HG03039 (cell line): Measurements from ENCODE around the gene UBN1.

Source experiments
- ATAC-seq: cut with Tn5 transposase; IDR thresholded peaks from one replicate; pipeline ENCODE4 v1.9.1; 2021; ENCODE audit warnings: mild to moderate bottlenecking, moderate library complexity; ENCODE audit not compliant: unreplicated experiment

The UBN1 gene

DNA sequence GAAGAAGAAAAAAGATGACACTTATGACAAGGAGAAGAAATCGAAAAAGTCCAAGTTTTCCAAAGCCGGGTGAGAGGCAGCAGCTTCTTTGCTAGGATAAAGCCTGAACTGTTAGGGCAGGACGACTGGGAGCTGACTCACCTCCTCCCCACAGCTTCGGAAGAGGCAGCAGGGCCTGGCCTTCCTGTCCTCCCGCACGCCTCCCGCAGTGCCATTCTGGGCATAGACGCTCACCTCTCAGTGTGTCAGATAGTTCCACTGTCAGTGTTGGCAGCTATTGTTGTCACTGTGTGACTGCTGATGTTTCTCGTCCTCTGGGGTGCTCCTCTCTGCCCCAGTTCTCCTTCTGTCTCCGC lies 12.6 kb downstream of the UBN1 start:
- no peak for ATAC-seq

DNA sequence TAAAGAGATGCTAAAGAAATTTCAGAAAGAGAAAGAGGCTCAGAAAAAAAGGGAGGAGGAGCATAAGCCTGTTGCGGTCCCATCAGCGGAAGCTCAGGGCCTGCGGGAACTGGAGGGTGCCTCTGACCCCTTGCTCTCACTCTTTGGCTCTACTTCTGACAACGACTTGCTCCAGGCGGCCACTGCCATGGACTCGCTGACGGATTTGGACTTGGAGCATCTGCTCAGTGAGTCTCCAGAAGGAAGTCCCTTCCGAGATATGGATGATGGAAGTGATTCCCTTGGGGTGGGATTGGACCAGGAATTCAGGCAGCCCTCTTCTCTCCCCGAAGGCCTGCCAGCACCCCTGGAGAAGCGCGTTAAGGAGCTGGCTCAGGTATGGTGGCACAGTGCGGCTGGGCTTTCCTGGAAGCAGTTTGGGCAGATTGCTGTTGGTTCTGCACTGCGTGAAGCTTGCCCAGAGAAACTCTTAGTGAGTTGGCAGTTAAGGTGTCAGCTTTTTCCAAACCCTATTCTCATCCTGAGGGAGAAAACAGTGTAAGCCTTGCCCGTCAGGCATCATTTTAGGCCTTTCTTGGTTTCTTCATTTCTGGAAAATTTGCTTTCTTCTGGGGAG lies 13.6 kb downstream of the UBN1 start:
- no peak for ATAC-seq

DNA sequence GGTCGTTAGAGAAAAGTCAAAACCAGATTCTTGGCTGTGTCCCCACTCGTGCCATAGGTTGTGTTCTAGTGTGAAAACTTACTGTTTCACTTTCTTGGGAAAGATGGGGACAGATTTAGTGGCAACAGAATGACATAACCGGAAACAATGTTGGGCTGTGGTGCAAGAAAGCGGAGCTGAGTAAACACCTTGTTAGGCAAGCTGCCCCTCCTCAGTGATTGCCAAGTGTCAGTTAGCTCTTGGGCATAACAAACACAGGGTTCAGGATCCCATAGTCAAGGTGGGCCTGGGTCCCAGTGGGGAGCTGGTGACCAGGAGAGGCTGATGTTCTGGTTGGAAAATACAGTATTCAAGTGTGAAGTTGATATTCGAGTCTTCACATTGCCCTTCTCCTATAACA lies 15.4 kb downstream of the UBN1 start:
- no peak for ATAC-seq

DNA sequence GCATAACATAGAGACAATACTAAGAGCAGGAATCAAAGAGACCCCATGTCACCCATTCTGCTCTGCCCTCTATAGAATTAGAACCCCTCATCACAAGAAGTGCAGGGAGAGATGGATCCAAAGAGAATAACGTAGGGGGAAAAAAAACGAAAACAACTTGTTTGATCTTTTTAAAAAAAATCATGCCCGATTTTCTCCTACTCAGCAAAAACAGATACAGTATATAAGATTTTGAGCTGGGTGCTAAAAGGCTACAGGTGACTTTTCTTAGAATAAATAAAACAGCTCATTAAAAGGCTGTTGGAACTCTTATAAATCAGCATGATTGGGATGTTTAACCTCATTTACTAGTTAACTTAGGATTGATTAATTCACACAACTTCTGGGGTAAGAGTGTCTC lies 17.4 kb downstream of the UBN1 start:
- no peak for ATAC-seq

DNA sequence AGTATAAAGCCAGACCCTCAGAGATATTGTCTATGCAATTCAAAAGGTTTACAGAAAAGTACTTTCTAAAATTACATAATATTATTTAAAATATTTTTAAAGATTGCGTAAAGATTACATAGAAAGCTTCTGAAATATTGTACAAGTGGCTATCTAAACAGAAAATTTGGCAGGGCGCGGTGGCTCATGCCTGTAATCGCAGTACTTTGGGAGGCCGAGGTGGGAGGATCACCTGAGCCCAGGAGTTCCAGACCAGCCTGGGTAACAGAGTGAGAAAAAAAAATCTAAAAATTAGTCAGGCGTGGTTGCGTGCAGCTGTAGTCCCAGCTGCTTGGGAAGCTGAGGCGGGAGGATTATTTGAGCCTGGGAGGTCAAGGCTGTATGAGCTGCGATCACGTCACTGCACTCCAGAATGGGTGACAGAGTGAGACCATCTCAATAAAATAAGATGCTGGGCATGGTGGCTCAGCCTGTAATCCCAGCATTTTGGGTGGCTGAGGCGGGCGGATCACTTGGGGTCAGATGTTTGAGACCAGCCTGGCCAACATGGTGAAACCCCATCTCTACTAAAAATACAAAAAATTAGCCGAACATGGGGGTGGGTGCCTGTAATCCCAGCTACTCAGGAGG lies 18.1 kb downstream of the UBN1 start:
- no peak for ATAC-seq

DNA sequence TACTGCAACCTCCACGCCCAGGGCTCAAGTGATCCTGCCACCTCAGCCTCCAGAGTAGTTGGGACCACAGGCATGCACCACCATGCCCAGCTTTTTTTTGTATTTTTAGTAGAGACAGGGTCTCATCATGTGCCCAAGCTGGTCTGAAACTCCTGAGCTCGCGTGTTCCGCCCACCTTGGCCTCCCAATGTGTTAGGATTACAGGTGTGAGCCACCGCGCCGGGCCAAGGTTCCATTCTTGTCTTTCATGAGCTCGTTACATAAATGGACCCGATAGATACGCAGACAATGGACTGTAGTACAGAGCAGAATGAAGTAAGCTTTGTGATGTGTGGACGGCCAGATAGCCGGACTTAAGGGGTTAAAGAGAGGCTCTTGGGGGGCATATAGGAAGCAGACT lies 19.3 kb downstream of the UBN1 start:
- ATAC-seq, result no peak

DNA sequence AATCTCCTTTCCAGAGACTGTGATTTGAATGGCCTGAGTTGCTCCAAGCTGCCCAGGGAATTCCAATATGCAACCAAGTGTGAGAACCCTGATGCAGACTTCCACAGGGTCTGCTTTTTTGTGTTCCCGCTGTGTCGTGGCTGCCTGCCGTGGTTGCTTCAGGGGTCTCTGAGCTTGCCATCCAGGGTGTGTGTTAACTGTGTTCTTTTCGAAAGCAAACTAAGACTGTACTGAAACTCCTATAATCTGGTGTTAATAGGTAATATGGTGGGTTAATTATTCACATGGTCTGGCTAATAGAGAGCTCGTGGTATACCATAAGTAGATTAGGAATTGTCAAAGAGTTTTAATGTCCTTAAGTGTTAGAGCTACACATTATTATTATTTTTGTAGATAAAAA lies 20.7 kb downstream of the UBN1 start:
- ATAC-seq, result no peak

DNA sequence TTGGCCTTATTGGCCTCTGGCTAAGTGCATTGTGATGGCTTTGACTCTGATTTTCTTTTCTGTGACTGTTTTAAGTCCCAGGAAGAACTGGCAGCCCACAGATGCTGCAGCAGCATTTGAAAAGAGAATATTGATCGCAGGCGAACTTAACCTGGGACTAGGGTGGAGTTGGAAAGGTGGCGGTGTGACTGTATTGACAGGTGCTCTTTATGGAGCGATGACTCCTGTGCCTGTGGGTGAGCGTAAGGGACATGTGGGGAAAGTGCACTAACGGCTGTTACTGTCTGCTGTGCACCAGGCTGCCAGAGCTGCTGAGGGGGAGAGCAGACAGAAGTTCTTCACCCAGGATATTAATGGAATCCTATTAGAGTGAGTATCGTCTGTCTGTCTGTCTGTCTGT lies 21.3 kb downstream of the UBN1 start:
- ATAC-seq, result no peak

DNA sequence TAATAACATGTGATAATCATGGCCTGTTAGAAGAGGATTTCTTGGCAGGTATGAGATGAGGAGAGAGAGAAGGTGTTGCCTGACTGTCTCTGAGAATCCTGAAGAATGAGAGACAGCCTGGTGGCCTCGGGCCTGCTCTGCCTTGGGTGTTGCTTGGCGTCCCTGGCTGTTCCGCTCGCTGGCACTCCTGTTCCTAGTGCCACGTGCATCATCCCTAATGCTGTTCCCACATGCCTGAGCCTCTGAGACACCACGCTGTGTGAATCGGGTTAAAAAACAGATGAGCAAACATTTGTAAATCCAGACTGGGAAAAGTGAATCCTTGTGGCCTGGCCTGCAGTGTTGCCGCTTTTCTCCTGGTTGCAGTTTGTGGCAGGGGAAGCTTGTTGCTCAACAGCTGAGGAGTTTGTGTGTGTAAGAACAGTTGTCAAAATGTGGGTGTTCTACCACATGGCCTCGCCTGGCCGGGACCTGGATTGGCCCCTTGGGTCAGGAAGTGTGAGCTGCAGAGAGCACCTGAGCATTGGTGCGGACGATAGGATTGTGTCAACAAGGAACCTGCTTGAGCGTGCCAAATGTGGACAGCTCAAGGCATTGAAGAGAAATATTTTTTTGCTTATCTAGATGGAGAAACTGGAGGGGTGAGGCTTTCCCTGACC lies 22.0 kb downstream of the UBN1 start:
- no peak for ATAC-seq

DNA sequence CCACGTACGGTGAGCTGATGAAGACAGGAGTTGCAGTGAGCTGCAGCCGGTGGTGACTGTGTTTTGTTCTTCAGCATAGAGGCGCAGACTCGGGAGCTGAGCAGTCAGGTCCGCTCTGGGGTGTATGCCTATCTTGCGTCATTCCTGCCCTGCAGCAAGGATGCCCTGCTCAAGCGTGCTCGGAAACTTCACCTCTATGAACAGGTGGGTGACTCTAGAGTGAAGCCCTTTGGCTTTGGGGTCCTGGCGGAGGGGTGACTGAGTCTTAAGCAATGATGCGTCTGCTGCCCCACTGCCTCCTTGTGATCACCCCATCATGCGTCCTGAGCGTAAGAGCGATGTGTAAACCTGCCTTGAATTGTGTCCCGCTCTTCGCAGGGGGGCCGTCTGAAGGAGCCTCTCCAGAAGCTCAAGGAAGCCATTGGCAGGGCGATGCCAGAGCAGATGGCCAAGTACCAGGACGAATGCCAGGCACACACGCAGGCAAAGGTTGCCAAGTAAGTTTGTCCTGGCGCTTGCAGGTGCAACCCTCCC lies 22.9 kb downstream of the UBN1 start:
- ATAC-seq, result no peak

DNA sequence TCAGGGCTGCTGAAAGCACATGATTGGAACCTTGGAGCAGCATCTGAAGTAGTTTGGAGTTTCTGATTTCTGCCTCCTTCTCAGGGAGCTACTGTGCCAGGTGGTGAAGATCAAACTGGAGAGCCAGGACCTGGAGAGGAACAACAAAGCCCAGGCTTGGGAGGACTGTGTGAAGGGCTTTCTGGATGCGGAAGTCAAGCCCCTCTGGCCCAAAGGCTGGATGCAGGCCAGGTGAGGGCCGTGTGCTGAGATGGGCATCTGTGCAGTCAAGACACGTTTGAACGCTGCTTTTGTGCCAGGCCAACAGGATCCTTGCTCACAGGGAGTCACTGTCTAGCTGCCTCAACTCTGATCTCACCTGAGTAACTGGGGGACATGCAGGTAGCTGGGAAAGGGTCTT lies 23.8 kb downstream of the UBN1 start:
- no peak for ATAC-seq

DNA sequence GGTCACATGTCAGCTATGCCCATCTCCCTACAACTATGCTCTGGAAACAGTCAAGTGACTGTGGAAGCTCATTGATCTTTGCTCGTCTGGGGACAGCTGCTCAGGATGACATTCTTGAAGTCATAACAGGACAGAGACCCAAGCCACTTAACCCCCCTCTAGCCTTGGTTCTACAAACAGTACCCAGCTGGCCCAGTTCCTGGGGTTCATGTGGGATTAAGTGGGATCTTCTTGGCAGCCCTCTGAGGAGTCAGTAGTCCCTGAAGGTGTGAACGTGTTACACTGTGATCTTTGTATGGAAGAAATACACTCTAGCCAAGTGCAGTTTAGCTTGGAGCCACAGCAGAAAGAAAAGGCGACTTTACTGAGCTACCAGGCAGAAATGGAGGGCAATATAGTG lies 25.8 kb downstream of the UBN1 start:
- ATAC-seq, result no peak

DNA sequence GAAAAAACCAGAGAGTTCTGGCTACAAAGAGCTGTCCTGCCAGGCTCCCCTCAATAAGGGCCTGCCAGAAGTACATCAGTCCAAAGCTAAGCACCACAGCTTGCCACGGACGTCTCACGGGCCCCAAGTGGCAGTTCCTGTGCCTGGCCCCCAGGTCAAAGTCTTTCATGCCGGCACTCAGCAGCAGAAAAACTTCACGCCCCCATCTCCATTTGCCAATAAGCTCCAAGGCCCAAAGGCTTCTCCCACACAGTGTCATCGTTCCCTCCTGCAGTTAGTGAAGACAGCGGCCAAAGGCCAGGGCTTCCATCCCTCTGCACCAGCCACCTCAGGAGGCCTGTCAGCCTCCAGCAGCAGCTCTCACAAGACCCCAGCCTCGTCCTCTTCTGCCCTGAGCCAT lies 27.4 kb downstream of the UBN1 start:
- ATAC-seq, result no peak

DNA sequence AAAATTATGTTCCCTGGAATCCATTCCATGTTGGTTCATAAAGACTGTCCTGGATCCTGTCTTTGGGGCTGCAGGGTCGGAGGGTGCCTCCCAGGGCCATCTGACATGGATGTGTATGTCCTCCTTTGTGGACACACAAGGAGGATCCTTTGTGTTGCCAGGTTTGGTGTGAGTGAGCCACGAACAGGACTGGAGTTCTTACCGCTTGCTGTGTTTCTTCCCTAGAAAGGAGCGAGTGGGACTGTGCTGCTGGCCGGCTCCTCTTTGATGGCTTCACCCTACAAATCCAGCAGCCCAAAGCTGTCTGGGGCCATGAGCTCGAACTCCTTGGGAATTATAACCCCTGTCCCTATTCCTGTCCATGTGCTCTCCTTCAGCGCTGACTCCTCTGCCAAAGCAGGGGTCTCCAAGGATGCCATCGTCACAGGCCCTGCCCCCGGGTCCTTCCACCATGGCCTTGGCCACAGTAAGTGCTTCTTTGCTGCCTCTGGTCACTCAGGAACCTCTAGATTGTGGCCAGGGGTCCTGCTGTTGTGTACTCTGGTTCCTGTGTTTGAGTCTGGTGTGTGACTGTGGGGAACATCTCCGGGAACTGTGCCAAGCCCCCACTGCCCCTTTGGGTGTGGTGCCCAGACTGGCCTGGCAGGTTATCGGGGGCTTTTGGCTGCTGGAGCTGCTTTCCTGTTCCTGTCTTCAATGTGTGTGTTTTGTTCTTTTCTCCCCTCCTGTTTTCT lies 29.5 kb downstream of the UBN1 start:
- ATAC-seq, result no peak

DNA sequence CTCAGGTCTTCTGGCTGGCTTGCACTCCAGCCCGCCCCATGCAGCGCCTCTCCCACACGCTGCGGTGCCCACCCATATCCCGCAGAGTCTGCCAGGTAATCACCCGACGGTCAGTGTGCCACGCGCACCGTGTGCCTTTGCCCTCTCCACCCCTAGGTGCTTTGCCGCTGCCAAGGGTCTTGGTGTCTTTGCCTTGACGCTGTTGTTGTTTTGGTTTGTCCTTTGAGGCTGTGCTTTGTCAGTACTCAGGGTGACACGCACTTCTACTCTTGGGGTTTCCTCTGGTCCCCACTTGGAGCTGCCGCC lies 30.1 kb downstream of the UBN1 start:
- no peak for ATAC-seq

DNA sequence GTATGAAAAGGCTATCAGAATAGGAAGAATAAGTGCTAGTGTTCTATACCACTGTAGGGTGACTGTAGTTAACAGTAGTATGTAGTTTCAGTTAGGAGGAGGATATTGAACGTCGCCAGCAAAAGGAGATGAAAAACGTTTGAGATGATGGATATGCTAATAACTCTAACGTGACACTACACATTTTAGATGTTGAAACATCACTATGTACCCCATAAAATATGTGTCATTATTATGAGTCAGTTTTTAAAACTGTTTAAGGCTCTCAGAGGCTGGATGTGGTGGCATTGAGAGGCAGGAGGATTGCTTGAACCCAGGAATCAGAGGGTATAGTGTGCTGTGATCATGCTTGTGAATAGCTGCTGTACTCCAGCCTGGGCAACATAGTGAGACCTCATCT lies 31.8 kb downstream of the UBN1 start:
- ATAC-seq, result no peak

DNA sequence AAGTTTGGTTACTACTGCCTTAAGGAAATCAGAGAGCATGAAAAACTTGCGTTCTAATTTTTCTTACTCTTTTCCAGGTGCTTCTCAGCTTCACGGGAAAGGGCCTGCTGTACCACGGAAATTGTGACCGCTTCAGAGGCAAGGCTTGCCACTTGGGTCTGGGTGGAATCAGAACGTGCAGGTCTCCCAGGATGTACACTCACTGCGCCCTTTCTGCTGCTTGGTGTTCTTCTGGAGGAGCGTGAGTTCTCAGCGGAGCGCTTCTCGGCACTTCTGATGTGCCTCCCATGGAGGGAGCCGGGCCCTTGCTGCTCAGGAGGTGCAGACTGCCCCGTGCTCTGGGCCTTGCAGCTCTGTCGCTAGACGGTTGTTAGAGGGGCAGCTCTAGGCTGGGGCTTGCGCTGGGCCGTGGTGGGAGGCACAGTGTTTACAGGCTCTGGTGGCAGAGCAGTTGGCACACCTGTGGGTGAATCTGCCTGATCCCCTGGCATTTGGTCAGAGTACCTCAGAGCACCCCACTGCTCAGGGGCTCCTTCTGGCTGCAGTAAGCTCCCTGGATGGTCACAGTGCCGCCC lies 32.8 kb downstream of the UBN1 start:
- no peak for ATAC-seq

DNA sequence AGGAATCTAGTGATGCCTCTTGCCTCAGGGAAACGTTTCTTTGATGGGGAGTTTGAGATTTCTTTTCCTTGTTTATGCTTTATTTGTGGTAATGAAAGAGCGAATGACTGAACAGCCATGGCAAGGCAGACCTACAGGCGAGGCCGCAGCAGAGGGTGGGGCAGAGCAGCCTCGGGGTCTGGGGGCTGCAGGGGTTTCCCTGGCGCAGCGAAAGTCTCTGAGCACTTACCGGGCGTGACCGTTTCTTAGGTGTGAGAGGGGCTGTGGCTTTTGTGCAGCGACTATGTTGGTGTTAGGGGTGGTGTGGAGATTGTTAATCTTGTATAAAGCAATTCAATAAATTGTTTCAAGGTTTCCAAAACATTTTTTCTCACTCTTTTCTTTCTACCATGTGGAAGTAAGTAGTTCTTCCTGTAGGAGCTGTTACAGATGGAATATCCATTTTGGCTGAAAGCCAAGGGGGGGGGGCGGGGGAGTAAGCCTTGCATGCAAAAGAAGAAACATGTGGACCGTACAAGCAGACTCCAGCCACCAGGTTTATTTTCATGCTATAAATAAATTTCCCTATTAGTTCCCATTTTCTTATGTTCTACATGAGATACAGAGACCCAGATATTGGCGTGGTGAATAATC lies 34.8 kb downstream of the UBN1 start:
- ATAC-seq, result no peak

DNA sequence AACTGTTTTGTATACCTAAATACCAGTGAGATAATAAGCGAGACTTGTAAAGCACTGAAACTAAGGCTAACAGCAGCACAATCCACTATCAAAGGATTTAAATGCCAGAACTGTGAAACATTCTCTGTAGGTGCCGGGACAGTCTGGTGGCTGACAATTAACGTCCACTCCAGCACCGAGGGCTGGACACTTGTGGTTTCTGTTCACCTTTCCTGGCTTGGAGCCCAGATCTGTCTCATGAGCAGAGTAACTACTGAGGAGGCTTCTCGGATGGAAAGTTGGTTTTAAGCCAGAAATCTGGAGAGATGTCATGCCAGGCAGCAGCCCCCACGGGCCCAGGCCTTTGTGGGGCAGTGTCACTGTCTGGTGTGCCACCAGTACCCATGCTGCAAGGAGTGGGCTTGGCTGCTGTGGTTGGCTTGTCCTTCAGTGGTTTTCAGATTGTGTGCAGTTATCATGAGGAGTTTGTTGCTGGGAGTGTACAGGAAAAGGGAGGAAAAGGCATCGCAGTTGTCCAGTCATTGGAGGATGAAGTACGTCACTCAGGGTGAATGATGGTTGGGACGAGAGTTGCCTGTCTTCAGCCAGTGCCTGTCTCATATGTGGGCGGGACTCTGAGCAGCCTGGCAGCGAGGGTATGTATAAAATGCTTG lies 35.5 kb downstream of the UBN1 start:
- no peak for ATAC-seq

DNA sequence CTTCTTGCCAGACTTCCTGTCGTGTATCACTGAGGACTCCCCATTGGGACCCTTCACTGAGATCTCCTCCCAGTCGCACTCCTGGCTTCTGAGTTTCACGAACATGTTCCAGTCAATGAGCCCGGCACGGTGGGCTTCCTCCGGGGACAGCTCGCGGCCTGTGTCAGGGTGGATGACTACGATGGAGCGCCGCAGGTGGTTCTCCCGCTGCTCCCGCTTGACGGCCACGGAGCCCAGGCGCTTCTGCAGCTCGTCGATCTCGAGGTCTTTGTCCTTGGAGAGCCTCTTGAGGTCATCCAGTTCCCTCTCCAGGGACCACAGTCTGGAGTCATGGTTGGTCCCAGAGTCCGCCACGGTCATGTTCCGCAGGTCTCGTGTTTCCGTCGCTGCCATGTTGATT lies 36.2 kb downstream of the UBN1 start:
- no peak for ATAC-seq

DNA sequence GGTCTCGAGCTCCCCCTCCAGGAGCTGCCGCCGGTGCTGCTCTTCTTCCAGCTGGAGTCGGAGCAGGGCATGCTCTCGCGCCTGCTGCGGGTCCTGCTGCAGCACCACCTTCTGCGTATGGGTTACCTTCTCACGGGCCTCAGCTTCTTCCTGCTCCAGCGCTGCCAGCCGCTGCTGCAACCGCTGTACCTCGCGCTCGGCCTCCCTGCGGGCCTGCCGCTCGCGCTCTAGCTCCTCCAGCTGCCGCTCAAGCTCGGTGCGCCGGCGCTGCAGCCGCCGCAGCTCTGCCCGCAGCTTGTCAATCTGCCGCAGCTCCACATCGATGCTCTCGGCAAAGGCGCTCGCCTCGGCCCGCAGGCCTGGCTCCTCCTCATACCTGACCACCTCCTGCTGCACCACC lies 36.9 kb downstream of the UBN1 start:
- no peak for ATAC-seq
